Measurements from ENCODE around the gene HOXB5.
A peak's percentile ranks its signal among the peaks of the same experiment; 100 is the strongest.

The HOXB5 gene

DNA sequence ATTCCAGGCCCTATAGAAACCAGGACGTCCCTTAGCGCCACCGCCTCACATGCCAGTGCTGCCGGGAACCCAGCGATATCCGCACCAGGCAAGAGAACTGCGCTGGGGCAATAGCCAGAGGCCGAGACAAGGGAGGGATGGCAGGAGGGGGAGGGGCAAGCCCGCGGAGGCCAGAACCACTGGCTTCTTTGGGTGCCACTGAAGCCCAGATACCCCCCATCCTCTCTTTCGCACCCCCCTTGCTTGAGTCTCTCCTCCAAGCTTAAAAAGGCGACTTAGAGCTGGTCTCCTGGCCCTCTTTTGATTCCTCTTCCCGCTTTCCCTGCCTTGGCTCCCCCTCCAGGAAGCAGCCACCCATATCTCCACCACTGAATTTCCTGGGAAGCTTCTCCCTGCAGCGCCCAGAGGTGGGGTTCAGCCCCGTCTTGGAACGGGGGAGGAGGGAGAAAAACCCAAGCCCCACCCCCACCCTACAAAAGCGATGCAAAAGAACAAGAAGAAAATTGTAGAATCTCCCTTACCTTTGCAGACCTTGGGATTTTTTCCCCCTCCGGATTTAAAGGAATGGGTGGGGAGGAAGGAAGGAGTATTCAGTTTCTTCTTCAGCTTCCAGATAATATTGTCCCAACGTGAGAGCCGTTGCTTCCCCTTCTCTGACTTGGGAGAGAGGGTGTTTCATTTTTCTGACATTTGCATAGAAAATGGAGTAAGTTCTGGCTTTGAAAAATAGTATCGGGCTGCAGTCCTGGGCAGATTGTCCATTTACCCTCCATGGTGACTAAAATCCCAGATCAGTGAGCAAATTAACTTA is 10.6 kb upstream of the HOXB5 start (continued):
- TF ChIP-seq PRDM2 (tag by site-specific recombination; IDR thresholded peaks at IDR 0.05; ENCODE audit: borderline replicate concordance) (no peak), ZNF169 (tag by site-specific recombination; IDR thresholded peaks at IDR 0.05) (no peak), SP3 (tag by site-specific recombination; IDR thresholded peaks at IDR 0.05) (peak; percentile 63), ZNF837 (tag by site-specific recombination; IDR thresholded peaks at IDR 0.05) (no peak), ZNF600 (tag by site-specific recombination; IDR thresholded peaks at IDR 0.05) (peak; percentile 58; the same call in 1 of the 2 replicates), ZNF24 (tag by site-specific recombination; IDR thresholded peaks at IDR 0.05) (peak; percentile 17; the same call in 1 of the 2 replicates), CTCF (tag by site-specific recombination; IDR thresholded peaks at IDR 0.05) (0 out of 2 replicates have a peak, but pooled peaks have one; percentile 9), ZNF623 (tag by site-specific recombination; IDR thresholded peaks at IDR 0.05) (no peak), ZSCAN30 (tag by site-specific recombination; IDR thresholded peaks at IDR 0.05) (no peak; the same call in 1 of the 2 replicates), SP7 (tag by site-specific recombination; IDR thresholded peaks at IDR 0.05) (peak; percentile 55; the same call in 1 of the 2 replicates), YY1 (tag by site-specific recombination; IDR thresholded peaks at IDR 0.05) (0 out of 2 replicates have a peak, but pooled peaks have one; percentile 20), ZNF585B (tag by site-specific recombination; IDR thresholded peaks at IDR 0.05) (no peak), KLF8 (tag by site-specific recombination; IDR thresholded peaks at IDR 0.05) (peak; percentile 73; the same call in 1 of the 2 replicates), ELK4 (IDR thresholded peaks at IDR 0.05; ENCODE audit: borderline replicate concordance, low read depth, low read length) (no peak), BCL11B (tag by site-specific recombination; IDR thresholded peaks at IDR 0.05; ENCODE audit: low read depth) (no peak), ZNF2 (tag by site-specific recombination; IDR thresholded peaks at IDR 0.05) (no peak)
- TF ChIP-seq, protein P1, sequence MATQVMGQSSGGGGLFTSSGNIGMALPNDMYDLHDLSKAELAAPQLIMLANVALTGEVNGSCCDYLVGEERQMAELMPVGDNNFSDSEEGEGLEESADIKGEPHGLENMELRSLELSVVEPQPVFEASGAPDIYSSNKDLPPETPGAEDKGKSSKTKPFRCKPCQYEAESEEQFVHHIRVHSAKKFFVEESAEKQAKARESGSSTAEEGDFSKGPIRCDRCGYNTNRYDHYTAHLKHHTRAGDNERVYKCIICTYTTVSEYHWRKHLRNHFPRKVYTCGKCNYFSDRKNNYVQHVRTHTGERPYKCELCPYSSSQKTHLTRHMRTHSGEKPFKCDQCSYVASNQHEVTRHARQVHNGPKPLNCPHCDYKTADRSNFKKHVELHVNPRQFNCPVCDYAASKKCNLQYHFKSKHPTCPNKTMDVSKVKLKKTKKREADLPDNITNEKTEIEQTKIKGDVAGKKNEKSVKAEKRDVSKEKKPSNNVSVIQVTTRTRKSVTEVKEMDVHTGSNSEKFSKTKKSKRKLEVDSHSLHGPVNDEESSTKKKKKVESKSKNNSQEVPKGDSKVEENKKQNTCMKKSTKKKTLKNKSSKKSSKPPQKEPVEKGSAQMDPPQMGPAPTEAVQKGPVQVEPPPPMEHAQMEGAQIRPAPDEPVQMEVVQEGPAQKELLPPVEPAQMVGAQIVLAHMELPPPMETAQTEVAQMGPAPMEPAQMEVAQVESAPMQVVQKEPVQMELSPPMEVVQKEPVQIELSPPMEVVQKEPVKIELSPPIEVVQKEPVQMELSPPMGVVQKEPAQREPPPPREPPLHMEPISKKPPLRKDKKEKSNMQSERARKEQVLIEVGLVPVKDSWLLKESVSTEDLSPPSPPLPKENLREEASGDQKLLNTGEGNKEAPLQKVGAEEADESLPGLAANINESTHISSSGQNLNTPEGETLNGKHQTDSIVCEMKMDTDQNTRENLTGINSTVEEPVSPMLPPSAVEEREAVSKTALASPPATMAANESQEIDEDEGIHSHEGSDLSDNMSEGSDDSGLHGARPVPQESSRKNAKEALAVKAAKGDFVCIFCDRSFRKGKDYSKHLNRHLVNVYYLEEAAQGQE (tag by site-specific recombination; IDR thresholded peaks at IDR 0.05): no peak
- TF ChIP-seq, protein P2, sequence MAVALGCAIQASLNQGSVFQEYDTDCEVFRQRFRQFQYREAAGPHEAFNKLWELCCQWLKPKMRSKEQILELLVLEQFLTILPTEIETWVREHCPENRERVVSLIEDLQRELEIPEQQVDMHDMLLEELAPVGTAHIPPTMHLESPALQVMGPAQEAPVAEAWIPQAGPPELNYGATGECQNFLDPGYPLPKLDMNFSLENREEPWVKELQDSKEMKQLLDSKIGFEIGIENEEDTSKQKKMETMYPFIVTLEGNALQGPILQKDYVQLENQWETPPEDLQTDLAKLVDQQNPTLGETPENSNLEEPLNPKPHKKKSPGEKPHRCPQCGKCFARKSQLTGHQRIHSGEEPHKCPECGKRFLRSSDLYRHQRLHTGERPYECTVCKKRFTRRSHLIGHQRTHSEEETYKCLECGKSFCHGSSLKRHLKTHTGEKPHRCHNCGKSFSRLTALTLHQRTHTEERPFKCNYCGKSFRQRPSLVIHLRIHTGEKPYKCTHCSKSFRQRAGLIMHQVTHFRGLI (tag by site-specific recombination; IDR thresholded peaks at IDR 0.05): no peak
- TF ChIP-seq, protein P3, sequence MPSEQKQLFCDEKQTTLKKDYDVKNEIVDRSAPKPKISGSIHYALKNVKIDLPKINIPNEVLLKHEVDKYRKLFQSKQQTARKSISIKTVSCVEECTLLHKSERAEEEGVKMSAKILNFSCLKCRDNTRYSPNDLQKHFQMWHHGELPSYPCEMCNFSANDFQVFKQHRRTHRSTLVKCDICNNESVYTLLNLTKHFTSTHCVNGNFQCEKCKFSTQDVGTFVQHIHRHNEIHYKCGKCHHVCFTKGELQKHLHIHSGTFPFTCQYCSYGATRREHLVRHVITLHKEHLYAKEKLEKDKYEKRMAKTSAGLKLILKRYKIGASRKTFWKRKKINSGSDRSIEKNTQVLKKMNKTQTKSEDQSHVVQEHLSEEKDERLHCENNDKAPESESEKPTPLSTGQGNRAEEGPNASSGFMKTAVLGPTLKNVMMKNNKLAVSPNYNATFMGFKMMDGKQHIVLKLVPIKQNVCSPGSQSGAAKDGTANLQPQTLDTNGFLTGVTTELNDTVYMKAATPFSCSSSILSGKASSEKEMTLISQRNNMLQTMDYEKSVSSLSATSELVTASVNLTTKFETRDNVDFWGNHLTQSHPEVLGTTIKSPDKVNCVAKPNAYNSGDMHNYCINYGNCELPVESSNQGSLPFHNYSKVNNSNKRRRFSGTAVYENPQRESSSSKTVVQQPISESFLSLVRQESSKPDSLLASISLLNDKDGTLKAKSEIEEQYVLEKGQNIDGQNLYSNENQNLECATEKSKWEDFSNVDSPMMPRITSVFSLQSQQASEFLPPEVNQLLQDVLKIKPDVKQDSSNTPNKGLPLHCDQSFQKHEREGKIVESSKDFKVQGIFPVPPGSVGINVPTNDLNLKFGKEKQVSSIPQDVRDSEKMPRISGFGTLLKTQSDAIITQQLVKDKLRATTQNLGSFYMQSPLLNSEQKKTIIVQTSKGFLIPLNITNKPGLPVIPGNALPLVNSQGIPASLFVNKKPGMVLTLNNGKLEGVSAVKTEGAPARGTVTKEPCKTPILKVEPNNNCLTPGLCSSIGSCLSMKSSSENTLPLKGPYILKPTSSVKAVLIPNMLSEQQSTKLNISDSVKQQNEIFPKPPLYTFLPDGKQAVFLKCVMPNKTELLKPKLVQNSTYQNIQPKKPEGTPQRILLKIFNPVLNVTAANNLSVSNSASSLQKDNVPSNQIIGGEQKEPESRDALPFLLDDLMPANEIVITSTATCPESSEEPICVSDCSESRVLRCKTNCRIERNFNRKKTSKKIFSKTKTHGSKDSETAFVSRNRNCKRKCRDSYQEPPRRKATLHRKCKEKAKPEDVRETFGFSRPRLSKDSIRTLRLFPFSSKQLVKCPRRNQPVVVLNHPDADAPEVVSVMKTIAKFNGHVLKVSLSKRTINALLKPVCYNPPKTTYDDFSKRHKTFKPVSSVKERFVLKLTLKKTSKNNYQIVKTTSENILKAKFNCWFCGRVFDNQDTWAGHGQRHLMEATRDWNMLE (tag by site-specific recombination; conservative IDR thresholded peaks at IDR 0.05; ENCODE audit: low read depth): no peak
